Neural progenitor cell (in vitro differentiated cells): ENCODE results near the gene SLC35F2. TPM values are rescaled to one million over a fixed set of nuclear protein-coding genes. Genes with fewer than 3 reads are reported as not detected.
A peak's percentile ranks its signal among the peaks of the same experiment; 100 is the strongest.

ENCODE experiments used
- DNase-seq: peaks from one replicate; pipeline ENCODE4 v3.0.0-alpha.2; 2016; ENCODE audit warnings: low spot score
- H2AFZ ChIP-seq: fragments of 200-600 bp; sonication (generic); replicated peaks from 2 replicates; pipeline ENCODE4 v1.6.1; 2016; ENCODE audit warnings: antibody characterized with exemption
- H3F3A ChIP-seq: fragments of 200-600 bp; sonication (generic); 2 replicates; pipeline ENCODE4 v1.6.1; 2016; ENCODE audit warnings: antibody characterized with exemption, low read depth
- H3K27ac ChIP-seq: fragments of 200-600 bp; sonication (generic); 2 replicates; pipeline ENCODE4 v1.5.1; 2016; ENCODE audit warnings: mild to moderate bottlenecking
- H3K27me3 ChIP-seq: fragments of 200-600 bp; sonication (generic); 2 replicates; pipeline ENCODE4 v1.6.1; 2016; ENCODE audit warnings: mild to moderate bottlenecking, moderate library complexity
- H3K36me3 ChIP-seq: fragments of 200-600 bp; sonication (generic); 2 replicates; pipeline ENCODE4 v1.5.1; 2016
- H3K4me1 ChIP-seq: fragments of 200-600 bp; sonication (generic); 2 replicates; pipeline ENCODE4 v1.6.1; 2016; ENCODE audit warnings: mixed run types
- H3K4me2 ChIP-seq: fragments of 200-600 bp; sonication (generic); 2 replicates; pipeline ENCODE4 v1.6.1; 2016
- H3K4me3 ChIP-seq: fragments of 200-600 bp; sonication (generic); 2 replicates; pipeline ENCODE4 v1.5.1; 2016
- H3K79me2 ChIP-seq: fragments of 200-600 bp; sonication (generic); 2 replicates; pipeline ENCODE4 v1.6.1; 2016; ENCODE audit warnings: low read depth
- H3K9ac ChIP-seq: fragments of 200-600 bp; sonication (generic); 2 replicates; pipeline ENCODE4 v1.6.1; 2016
- H3K9me3 ChIP-seq: fragments of 200-600 bp; sonication (generic); 2 replicates; pipeline ENCODE4 v1.5.1; 2016; ENCODE audit warnings: low read depth
- H4K20me1 ChIP-seq: fragments of 200-600 bp; sonication (generic); 2 replicates; pipeline ENCODE4 v1.6.1; 2016; ENCODE audit warnings: low read depth
- H3K27ac Mint-ChIP-seq: 3 replicates; pipeline ENCODE4 v1.8.0; 2021; ENCODE audit warnings: mixed read lengths
- H3K27me3 Mint-ChIP-seq: 2 replicates; pipeline ENCODE4 v1.8.0; 2022; ENCODE audit warnings: low read depth, mild to moderate bottlenecking, inconsistent platforms, moderate library complexity, mixed read lengths; ENCODE audit not compliant: insufficient read depth
- H3K36me3 Mint-ChIP-seq: 3 replicates; pipeline ENCODE4 v1.8.0; 2021; ENCODE audit warnings: mixed read lengths
- H3K4me1 Mint-ChIP-seq: 3 replicates; pipeline ENCODE4 v1.8.0; 2021; ENCODE audit warnings: mixed read lengths
- H3K4me3 Mint-ChIP-seq: 3 replicates; pipeline ENCODE4 v1.8.0; 2021; ENCODE audit warnings: mild to moderate bottlenecking, moderate library complexity, mixed read lengths
- H3K9me3 Mint-ChIP-seq: 3 replicates; pipeline ENCODE4 v1.8.0; 2020; ENCODE audit warnings: mixed read lengths
- CTCF ChIP-seq: fragments of 200-600 bp; sonication (generic); IDR thresholded peaks from 2 replicates; pipeline ENCODE4 v1.5.1; 2017; ENCODE audit warnings: antibody characterized with exemption, mild to moderate bottlenecking
- EZH2 ChIP-seq: fragments of 200-600 bp; sonication (generic); IDR thresholded peaks from 2 replicates; pipeline ENCODE4 v1.6.1; 2017; ENCODE audit warnings: antibody characterized with exemption, mild to moderate bottlenecking, moderate library complexity
- EZH2phosphoT487 ChIP-seq: fragments of 200-600 bp; sonication (generic); IDR thresholded peaks from 2 replicates; pipeline ENCODE4 v1.6.1; 2017; ENCODE audit warnings: antibody characterized with exemption
- total RNA-seq: library from RNA; depleted of rRNA; stranded (reverse); fragments of >200 nt; gene quantifications from 2 replicates; pipeline ENCODE4 v1.2.3, GENCODE V29; 2015; ENCODE audit warnings: low replicate concordance

Gene SLC35F2
- 9.8 and 10.3 TPM in 2 replicates for total RNA-seq

GRCh38 chr11:107858217-107859070 lies at the start of gene SLC35F2:
Gene SLC35F2, minus strand, starts transcription at chr11:107858787. Its CDS starts 20 bp downstream, at chr11:107858767.
- peaks cover 54% of the 10 kb centered on the region for H3K27me3 Mint-ChIP-seq
- H3K27ac Mint-ChIP-seq, result no peak within 1 kb of the TSS
- Histone ChIP-seq H3K27me3 (peaks cover 32% of the 10 kb centered on the region), H3K4me1 (peaks cover 6% of the 10 kb centered on the region), H3K36me3 (no peaks in the 10 kb centered on the region), H3K4me3 (peak within 1 kb of the TSS; percentile 70), H3K9ac (no peak within 1 kb of the TSS), H4K20me1 (peaks cover 5% of the 10 kb centered on the region), H3K79me2 (no peaks in the 10 kb centered on the region), H2AFZ (peak within 1 kb of the TSS; percentile 96), H3K4me2 (peak within 1 kb of the TSS; percentile 93), H3K27ac (no peak within 1 kb of the TSS), H3K9me3 (no peaks in the 10 kb centered on the region), H3F3A (peaks cover 23% of the 10 kb centered on the region)
- TF ChIP-seq CTCF, result peak; percentile 19
- peak; percentile 50 for TF ChIP-seq EZH2phosphoT487
- TF ChIP-seq EZH2, result peak; percentile 49
- peak; percentile 89 for DNase-seq
- peaks cover 13% of the 10 kb centered on the region for H3K4me1 Mint-ChIP-seq
- no peaks in the 10 kb centered on the region for H3K9me3 Mint-ChIP-seq
- H3K36me3 Mint-ChIP-seq, result no peaks in the 10 kb centered on the region
- H3K4me3 Mint-ChIP-seq, result peak within 1 kb of the TSS; percentile 93

- H3K27ac ChIP-seq, result no peak overlapping the region
- no peaks in the 10 kb centered on the region for H3K36me3 ChIP-seq
- peaks cover 1% of the 10 kb centered on the region for H3K4me1 Mint-ChIP-seq
- H4K20me1 ChIP-seq, result no peaks in the 10 kb centered on the region
- no peaks in the 10 kb centered on the region for H3F3A ChIP-seq
- H3K4me3 ChIP-seq, result no peak overlapping the region
- H3K9ac ChIP-seq, result no peak overlapping the region
- DNase-seq, result no peak
- no peaks in the 10 kb centered on the region for H3K27me3 ChIP-seq
- TF ChIP-seq EZH2phosphoT487 (no peak), CTCF (no peak), EZH2 (no peak)
- H3K27ac Mint-ChIP-seq, result no peak overlapping the region
- no peak overlapping the region for H3K4me2 ChIP-seq
- no peaks in the 10 kb centered on the region for H3K36me3 Mint-ChIP-seq
- H3K4me1 ChIP-seq, result no peaks in the 10 kb centered on the region
- no peaks in the 10 kb centered on the region for H3K79me2 ChIP-seq
- H3K27me3 Mint-ChIP-seq, result peaks cover 10% of the 10 kb centered on the region
- no peaks in the 10 kb centered on the region for H3K9me3 ChIP-seq
- H3K9me3 Mint-ChIP-seq, result peaks cover 7% of the 10 kb centered on the region
- no peak overlapping the region for H2AFZ ChIP-seq
- H3K4me3 Mint-ChIP-seq, result no peak overlapping the region
Measured at GRCh38 chr11:107908211-107908610, 49.6 kb upstream of the SLC35F2 start.

GRCh38 chr11:107898270-107898669 lies 39.7 kb upstream of the SLC35F2 start:
- Mint-ChIP-seq H3K4me1 (no peaks in the 10 kb centered on the region), H3K27ac (no peak overlapping the region), H3K27me3 (no peaks in the 10 kb centered on the region), H3K9me3 (no peaks in the 10 kb centered on the region), H3K36me3 (no peaks in the 10 kb centered on the region), H3K4me3 (no peak overlapping the region)
- no peaks in the 10 kb centered on the region for H3K79me2 ChIP-seq
- H3K27me3 ChIP-seq, result no peaks in the 10 kb centered on the region
- no peak overlapping the region for H3K4me2 ChIP-seq
- no peak for TF ChIP-seq EZH2phosphoT487
- peak; percentile 58 for TF ChIP-seq CTCF
- no peak overlapping the region for H3K27ac ChIP-seq
- peak; percentile 44 for DNase-seq
- H3K4me1 ChIP-seq, result no peaks in the 10 kb centered on the region
- no peaks in the 10 kb centered on the region for H4K20me1 ChIP-seq
- no peak overlapping the region for H2AFZ ChIP-seq
- no peaks in the 10 kb centered on the region for H3K36me3 ChIP-seq
- no peak overlapping the region for H3K9ac ChIP-seq
- H3K9me3 ChIP-seq, result no peaks in the 10 kb centered on the region
- no peak overlapping the region for H3K4me3 ChIP-seq
- H3F3A ChIP-seq, result no peaks in the 10 kb centered on the region
